Central memory CD8-positive, alpha-beta T cell (primary cell): ENCODE data around the gene NXPH1.

Source experiments
- ATAC-seq: fragments of 150-1000 bp; cut with Tn5 transposase; replicated peaks from 2 replicates; pipeline ENCODE4 v1.10.0; 2022; ENCODE audit warnings: mild to moderate bottlenecking, moderate FRiP score, moderate number of reproducible peaks; ENCODE audit not compliant: poor library complexity, severe bottlenecking; ENCODE audit errors: extremely low read depth
- DNase-seq, 2 donors: peaks; one replicate each; pipeline ENCODE4 v3.0.0; 2021; ENCODE audit warnings: low spot score in 2 of 2
- H3K27ac Mint-ChIP-seq: one replicate; pipeline ENCODE4 v1.8.0; 2022; ENCODE audit warnings: low read depth, mild to moderate bottlenecking, moderate library complexity, mixed read lengths
- H3K27me3 Mint-ChIP-seq: one replicate; pipeline ENCODE4 v1.8.0; 2022; ENCODE audit warnings: mixed read lengths
- H3K36me3 Mint-ChIP-seq: one replicate; pipeline ENCODE4 v1.8.0; 2022; ENCODE audit warnings: mild to moderate bottlenecking, moderate library complexity, mixed read lengths; ENCODE audit not compliant: insufficient read depth
- H3K4me1 Mint-ChIP-seq: one replicate; pipeline ENCODE4 v1.8.0; 2022; ENCODE audit warnings: mixed read lengths
- H3K4me3 Mint-ChIP-seq: one replicate; pipeline ENCODE4 v1.8.0; 2022; ENCODE audit warnings: mild to moderate bottlenecking, moderate library complexity, mixed read lengths
- H3K9me3 Mint-ChIP-seq: one replicate; pipeline ENCODE4 v1.8.0; 2022; ENCODE audit warnings: mixed read lengths

The NXPH1 gene

DNA sequence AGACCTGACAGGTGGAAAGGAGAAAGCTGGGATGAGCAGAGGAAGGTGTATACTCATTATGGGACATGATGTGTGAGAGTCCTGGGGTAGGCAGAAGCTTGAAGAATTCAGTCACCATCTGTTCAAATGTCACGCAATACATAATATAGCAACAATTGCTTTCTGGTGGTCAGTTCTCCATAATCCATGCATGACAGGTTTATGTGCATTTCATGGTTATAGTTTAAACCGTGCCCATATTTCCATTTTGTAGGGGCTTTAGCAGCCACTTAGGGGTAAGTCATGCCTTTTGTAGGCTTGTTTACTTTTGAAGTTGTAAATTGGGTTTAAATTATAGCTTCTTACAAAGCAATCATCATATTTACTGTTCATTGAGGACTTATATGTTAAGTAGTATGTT is 158.8 kb downstream of the NXPH1 start:
- H3K4me3 Mint-ChIP-seq, result no peak overlapping the region
- no peaks in the 10 kb centered on the region for H3K36me3 Mint-ChIP-seq
- ATAC-seq (no peak), DNase-seq (no peak)
- H3K4me1 Mint-ChIP-seq, result no peaks in the 10 kb centered on the region
- no peak overlapping the region for H3K27ac Mint-ChIP-seq
- peaks cover 14% of the 10 kb centered on the region for H3K9me3 Mint-ChIP-seq
- H3K27me3 Mint-ChIP-seq, result no peaks in the 10 kb centered on the region

- Mint-ChIP-seq H3K9me3 (peaks cover 13% of the 10 kb centered on the region), H3K27me3 (no peaks in the 10 kb centered on the region), H3K36me3 (no peaks in the 10 kb centered on the region), H3K4me3 (no peak overlapping the region), H3K27ac (no peak overlapping the region), H3K4me1 (no peaks in the 10 kb centered on the region)
- ATAC-seq, result no peak
- DNase-seq, result no peak
Observed at GRCh38 chr7:8594115-8594514, 160.7 kb downstream of the NXPH1 start.

GRCh38 chr7:8597565-8597964 is 164.2 kb downstream of the NXPH1 start:
- DNase-seq (no peak), ATAC-seq (no peak)
- Mint-ChIP-seq H3K27ac (no peak overlapping the region), H3K4me1 (no peaks in the 10 kb centered on the region), H3K4me3 (no peak overlapping the region), H3K27me3 (no peaks in the 10 kb centered on the region), H3K36me3 (no peaks in the 10 kb centered on the region), H3K9me3 (peaks cover 15% of the 10 kb centered on the region)

- Mint-ChIP-seq H3K4me3 (no peak overlapping the region), H3K9me3 (peaks cover 6% of the 10 kb centered on the region), H3K4me1 (no peaks in the 10 kb centered on the region), H3K36me3 (no peaks in the 10 kb centered on the region), H3K27ac (no peak overlapping the region), H3K27me3 (no peaks in the 10 kb centered on the region)
- ATAC-seq (no peak), DNase-seq (no peak)
Observed at GRCh38 chr7:8601121-8601520, 167.7 kb downstream of the NXPH1 start.

DNA sequence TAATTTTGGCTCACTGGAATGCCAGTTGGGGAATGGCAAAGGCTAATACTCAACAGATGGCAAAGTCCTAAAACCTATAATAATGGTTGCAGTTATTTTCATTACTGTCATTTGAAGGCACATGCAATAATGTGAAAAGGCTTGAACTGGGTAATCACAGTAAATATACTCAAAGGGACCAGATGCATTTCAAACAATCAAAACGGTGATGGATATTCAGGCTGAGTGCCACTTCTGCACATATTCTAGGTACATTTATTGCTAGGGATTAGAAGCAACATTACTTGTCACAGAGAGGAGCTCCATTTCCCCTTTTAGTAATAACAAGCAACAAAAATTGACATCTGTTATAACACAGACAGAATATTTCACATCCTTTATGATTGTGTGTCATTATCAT is 171.8 kb downstream of the NXPH1 start:
- Mint-ChIP-seq H3K4me1 (no peaks in the 10 kb centered on the region), H3K27me3 (no peaks in the 10 kb centered on the region), H3K27ac (no peak overlapping the region), H3K4me3 (no peak overlapping the region), H3K9me3 (peaks cover 6% of the 10 kb centered on the region), H3K36me3 (no peaks in the 10 kb centered on the region)
- no peak for DNase-seq
- no peak for ATAC-seq

DNA sequence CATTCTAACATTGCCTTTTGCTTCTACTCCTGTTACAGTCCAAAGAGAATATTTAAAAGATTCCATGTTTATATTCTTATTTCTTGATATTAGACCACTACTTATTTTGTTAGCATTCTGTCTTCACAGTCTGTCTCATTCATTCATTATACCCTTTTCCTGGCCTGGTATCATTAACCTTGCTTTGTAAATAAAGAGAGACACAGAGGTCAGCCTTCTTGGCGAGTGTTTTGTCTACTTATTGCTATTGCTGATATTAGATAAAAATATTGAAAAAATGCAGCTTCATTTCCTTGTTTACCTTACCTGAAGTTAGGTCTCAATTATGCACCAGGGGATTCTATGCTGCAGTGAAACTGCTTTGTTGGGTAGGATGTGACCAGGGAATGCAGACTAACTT is 179.2 kb downstream of the NXPH1 start:
- Mint-ChIP-seq H3K27ac (no peak overlapping the region), H3K9me3 (peaks cover 9% of the 10 kb centered on the region), H3K27me3 (no peaks in the 10 kb centered on the region), H3K36me3 (no peaks in the 10 kb centered on the region), H3K4me1 (no peaks in the 10 kb centered on the region), H3K4me3 (no peak overlapping the region)
- no peak for DNase-seq
- ATAC-seq, result no peak

DNA sequence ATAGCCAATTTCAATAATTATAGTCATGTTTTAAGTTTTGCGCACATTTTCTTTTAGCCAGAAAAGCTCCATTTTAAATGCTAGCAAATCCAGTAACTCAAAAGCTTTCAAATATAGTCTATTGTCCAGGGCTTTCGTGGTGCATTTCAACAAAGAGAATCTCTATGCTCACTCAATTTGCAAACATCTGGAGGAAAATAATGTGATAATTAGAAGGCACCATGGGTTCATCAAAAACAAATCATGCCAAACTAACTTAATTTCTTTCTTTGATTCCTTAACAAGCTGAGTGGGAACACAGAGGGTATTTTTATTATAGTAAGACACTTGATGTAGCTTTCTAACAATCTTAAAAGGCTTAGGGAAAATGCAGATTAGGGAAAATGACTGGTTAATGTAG is 179.8 kb downstream of the NXPH1 start:
- Mint-ChIP-seq H3K27ac (no peak overlapping the region), H3K9me3 (peaks cover 6% of the 10 kb centered on the region), H3K4me3 (no peak overlapping the region), H3K4me1 (no peaks in the 10 kb centered on the region), H3K27me3 (no peaks in the 10 kb centered on the region), H3K36me3 (no peaks in the 10 kb centered on the region)
- no peak for DNase-seq
- no peak for ATAC-seq

GRCh38 chr7:8615019-8615418 is 181.6 kb downstream of the NXPH1 start:
- ATAC-seq, result no peak
- Mint-ChIP-seq H3K9me3 (peaks cover 6% of the 10 kb centered on the region), H3K4me3 (no peak overlapping the region), H3K27me3 (no peaks in the 10 kb centered on the region), H3K27ac (no peak overlapping the region), H3K4me1 (no peaks in the 10 kb centered on the region), H3K36me3 (no peaks in the 10 kb centered on the region)
- DNase-seq, result no peak

- ATAC-seq (no peak), DNase-seq (no peak)
- Mint-ChIP-seq H3K27ac (no peak overlapping the region), H3K9me3 (peaks cover 13% of the 10 kb centered on the region), H3K4me3 (no peak overlapping the region), H3K27me3 (no peaks in the 10 kb centered on the region), H3K4me1 (no peaks in the 10 kb centered on the region), H3K36me3 (no peaks in the 10 kb centered on the region)
Observed at GRCh38 chr7:8618441-8619070, 185.1 kb downstream of the NXPH1 start.

DNA sequence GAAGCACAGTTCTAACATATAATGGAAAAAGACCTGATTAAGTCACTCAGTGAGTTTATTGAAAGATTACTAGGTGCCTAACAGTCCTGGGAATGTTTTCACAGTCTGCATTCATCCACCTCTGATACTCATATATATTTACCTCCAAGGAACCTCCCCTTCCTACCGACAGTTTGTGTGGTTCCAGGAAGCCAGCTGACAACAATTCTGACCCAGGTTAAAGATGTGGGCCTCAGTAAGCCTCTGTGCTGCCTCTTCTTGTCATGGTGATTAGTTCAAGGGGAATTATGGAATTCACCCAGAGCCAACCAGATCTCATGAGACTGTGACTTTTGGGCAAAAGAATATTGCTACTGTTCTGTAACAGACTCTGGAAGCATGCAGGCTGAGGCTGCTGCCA is 186.8 kb downstream of the NXPH1 start:
- ATAC-seq (no peak), DNase-seq (no peak)
- Mint-ChIP-seq H3K4me3 (no peak overlapping the region), H3K9me3 (peaks cover 22% of the 10 kb centered on the region), H3K4me1 (no peaks in the 10 kb centered on the region), H3K27me3 (no peaks in the 10 kb centered on the region), H3K27ac (no peak overlapping the region), H3K36me3 (no peaks in the 10 kb centered on the region)

- H3K27ac Mint-ChIP-seq, result no peak overlapping the region
- no peaks in the 10 kb centered on the region for H3K27me3 Mint-ChIP-seq
- no peak for DNase-seq
- no peak for ATAC-seq
- H3K4me3 Mint-ChIP-seq, result no peak overlapping the region
- H3K36me3 Mint-ChIP-seq, result no peaks in the 10 kb centered on the region
- H3K4me1 Mint-ChIP-seq, result no peaks in the 10 kb centered on the region
- peaks cover 16% of the 10 kb centered on the region for H3K9me3 Mint-ChIP-seq
Observed at GRCh38 chr7:8625612-8626011, 192.2 kb downstream of the NXPH1 start.

DNA sequence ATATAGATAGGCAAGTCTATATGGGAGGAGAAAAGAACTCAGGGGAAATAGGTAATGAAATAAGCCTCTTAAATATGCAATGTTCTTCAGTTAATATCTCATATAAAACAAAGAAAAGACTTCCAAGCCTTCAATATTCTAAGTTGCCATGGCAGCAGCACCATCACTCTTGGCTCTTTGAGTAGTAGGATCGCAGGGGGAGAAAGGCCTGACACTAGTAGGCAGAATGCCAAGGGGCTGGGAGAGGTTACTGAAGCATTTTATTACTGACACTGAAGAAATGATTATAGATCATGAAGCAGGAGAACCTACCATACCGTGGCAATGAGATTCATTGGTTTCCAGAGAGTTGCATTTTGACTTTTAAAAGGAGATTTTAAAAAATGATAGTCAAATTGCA is 193.9 kb downstream of the NXPH1 start:
- Mint-ChIP-seq H3K27ac (no peak overlapping the region), H3K4me1 (no peaks in the 10 kb centered on the region), H3K4me3 (no peak overlapping the region), H3K36me3 (no peaks in the 10 kb centered on the region), H3K27me3 (no peaks in the 10 kb centered on the region), H3K9me3 (peaks cover 16% of the 10 kb centered on the region)
- DNase-seq (no peak), ATAC-seq (no peak)

GRCh38 chr7:8628656-8629055 is 195.2 kb downstream of the NXPH1 start:
- no peak for DNase-seq
- H3K27me3 Mint-ChIP-seq, result no peaks in the 10 kb centered on the region
- no peaks in the 10 kb centered on the region for H3K4me1 Mint-ChIP-seq
- ATAC-seq, result no peak
- peaks cover 9% of the 10 kb centered on the region for H3K9me3 Mint-ChIP-seq
- H3K4me3 Mint-ChIP-seq, result no peak overlapping the region
- H3K36me3 Mint-ChIP-seq, result no peaks in the 10 kb centered on the region
- no peak overlapping the region for H3K27ac Mint-ChIP-seq

- ATAC-seq (no peak), DNase-seq (no peak)
- Mint-ChIP-seq H3K4me1 (no peaks in the 10 kb centered on the region), H3K36me3 (no peaks in the 10 kb centered on the region), H3K27ac (no peak overlapping the region), H3K4me3 (no peak overlapping the region), H3K27me3 (no peaks in the 10 kb centered on the region), H3K9me3 (peaks cover 1% of the 10 kb centered on the region)
Observed at GRCh38 chr7:8629504-8629903, 196.1 kb downstream of the NXPH1 start.
